Stimulated activated CD8-positive, alpha-beta memory T cell treated with anti-CD3 and anti-CD28 coated beads, Interleukin-15, amount 100 ng/mL, for 4 hours (primary cell): Measurements from ENCODE around the gene PCYT1A.
"Not testable (repeated sequence)": the region's sequence is repeated elsewhere in the genome, so short reads cannot be mapped to it uniquely, and the experiment has no call there.

Experiments used
- DNase-seq, 2 donors: peaks; one replicate each; pipeline ENCODE4 v3.0.0-alpha.2; 2020; ENCODE audit warnings: low read depth in 2 of 2

The PCYT1A gene

GRCh38 chr3:196287090-196287439 lies 461 bp downstream of the PCYT1A start:
- no peak for DNase-seq

GRCh38 chr3:196284396-196284795 lies 3.1 kb downstream of the PCYT1A start:
- no peak for DNase-seq

DNA sequence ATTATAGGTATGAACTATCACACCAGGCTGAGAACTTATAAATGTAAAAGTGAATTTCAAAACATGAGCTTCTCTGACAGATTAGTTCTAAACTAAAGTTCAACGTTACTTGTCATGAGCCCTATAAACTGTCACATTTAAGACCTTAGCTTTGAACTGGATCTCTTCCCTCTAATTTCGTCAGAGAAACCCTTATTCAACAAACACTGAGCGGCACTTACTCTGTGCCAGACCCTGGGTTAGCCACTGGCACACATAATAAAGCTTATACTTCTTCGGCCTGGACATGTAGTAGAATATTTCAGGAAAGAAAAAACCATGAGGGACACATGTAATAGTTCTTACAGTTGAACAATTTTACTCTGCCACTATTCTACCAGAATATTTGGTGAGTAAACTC lies 5.6 kb downstream of the PCYT1A start:
- DNase-seq = no peak

DNA sequence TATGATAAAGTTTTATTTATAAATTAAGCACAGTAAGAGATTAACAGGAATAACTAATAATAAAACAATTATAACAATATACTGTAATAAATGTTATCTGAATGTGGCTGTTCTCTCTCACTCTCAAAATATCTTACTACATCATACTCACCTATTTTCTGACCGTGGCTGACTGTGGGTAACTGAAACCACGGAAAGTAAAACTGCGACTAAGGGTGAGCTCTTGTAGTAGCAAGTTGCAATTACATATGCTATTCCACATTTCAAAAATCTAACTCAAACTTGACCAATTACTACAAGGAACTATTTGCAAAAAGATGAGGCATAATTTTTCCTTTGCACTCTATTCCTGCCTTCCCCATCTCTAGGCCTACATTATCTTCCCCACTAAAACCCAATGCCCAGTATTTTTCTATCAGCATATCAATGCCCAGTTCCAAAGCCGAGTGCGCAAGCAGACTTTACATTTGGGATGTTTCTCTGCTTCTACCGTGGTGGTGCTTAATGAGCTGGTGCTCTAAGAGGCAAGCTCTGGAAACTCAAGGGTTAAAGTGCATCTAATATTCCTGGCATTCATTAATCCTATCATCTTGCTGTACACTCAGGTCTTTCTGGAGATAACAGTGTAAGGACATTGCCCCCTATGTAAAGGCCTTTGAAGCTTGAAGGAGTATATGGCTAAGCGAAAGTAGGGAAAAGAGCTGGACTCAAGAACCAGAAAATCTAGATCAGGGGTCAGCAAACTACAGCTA lies 6.7 kb downstream of the PCYT1A start:
- no peak for DNase-seq

GRCh38 chr3:196275126-196275525 lies 12.4 kb downstream of the PCYT1A start:
- DNase-seq = no peak

- DNase-seq = peak in 1 of 2 donors; percentile 59
These were observed 12.9 kb downstream of the PCYT1A start for GRCh38 chr3:196274585-196274984.

- DNase-seq = no peak
These were observed 13.9 kb downstream of the PCYT1A start for GRCh38 chr3:196273655-196274054.

- no peak for DNase-seq
These were observed 14.7 kb downstream of the PCYT1A start for GRCh38 chr3:196272826-196273225.

DNA sequence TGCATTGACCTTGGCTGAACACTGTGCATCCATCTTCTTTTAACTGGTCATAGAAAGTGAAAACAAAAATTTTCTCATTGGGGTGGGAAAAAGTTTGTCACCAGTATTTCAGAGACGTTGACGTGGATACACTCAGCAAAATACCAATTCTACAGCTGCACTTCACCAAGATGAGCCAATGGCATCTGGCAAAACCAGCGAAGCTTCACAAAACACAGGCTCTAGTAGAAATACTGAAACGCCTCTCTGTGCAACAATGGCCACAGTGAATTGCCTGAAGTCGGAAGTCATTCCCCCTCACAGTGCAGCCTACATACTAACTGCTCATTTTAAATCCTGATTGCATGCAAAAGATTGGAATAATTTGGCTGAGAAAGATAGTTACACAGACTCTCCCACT lies 17.0 kb downstream of the PCYT1A start:
- DNase-seq = no peak

DNA sequence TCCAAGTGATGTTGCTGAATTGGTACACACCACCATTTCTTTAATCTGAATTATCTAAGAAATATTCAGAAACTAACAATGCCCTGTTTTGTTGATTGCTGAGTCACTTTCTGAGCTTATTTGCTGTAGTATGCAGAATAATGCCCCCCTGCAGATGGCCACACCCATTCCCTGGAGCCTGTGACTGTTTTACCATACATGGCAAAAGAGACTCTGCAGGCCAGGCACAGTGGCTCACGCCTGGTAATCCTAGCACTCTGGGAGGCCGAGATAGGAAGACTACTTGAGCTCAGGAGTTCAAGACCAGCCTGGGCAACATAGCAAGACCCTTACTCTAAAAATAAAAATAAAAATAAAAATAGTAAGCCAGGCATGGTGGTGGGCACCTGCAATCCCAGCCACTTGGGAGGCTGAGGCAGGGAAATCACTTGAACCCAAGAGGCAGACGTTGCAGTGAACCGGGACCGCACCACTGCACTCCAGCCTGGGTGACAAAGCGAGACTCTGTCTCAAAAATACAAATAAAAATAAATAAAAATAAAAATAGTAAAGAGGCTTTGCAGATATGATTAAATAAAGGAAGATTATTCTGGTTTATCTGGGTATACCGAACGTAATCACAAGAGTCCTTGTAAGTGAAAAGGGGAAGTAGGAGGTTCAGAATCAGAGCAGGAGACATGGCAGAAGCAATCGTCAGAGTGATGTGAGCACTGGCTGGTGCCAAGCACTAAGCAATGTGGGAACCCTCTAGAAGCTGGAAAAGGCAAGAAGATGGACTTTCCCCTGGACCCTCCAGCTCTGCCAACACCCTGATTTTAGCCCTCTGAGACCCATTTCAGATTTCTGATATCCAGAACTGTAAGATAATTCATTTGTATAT lies 19.0 kb downstream of the PCYT1A start:
- no peak for DNase-seq

DNA sequence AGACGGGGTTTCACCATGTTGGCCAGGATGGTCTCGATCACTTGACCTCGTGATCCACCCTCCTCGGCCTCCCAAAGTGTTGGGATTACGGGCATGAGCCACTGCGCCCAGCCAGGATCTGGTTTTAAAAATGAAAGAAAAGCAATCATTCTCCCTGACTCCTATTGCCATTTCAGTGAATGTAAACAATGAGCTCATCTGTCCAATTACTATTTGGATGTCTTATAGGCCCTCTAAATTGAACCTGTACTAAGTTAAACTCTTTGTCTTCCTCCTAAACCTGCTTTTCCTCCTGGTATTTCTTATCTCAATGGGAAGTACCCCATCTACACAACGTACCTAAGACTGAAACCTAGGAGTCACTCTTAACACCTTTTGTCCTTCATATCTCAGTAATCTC lies 23.7 kb downstream of the PCYT1A start:
- no peak for DNase-seq

- DNase-seq = no peak
These were observed 26.7 kb downstream of the PCYT1A start for GRCh38 chr3:196260784-196261183.

- DNase-seq = no peak
These were observed 31.8 kb downstream of the PCYT1A start for GRCh38 chr3:196255776-196256175.

DNA sequence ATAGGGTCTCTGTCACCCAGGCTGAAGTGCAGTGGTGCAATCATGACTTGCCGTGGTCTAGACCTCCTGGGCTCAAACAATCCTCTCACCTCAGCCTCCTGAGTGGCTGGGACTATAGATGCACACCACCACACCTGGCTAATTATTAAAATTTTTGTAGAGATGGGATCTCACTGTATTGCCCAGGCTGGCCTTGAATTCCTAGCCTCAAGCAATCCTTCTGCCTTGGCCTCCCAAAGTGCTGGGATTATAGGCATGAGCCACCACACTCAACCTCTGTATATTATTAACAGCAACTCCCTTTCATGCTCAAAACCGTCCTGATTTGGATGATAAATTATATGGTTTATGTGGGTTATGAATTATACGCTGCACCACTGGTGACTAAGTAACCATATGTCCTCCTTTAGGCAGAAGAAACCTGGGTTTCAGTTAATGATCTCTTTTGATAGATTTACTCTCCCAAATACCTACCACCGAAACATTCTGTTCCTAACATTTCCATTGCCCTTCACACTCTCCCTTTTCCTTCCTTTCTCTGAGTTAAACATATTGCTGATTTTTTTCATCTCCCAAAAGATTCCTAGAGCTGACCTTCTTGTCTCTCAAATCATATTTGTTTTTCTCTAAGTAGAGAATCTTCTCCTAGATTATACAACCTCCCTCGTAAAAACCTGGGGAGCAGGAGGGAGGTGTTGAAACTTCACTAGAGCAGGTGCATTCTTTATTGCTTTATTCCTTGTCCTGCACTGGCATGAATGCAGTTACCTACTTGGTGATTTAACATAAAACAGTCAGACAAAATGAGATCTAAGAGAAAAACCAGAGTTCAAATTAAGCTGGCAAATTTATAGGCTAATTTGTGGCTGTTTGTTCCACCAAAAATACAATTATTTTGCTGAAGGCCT lies 32.9 kb downstream of the PCYT1A start:
- DNase-seq = no peak

DNA sequence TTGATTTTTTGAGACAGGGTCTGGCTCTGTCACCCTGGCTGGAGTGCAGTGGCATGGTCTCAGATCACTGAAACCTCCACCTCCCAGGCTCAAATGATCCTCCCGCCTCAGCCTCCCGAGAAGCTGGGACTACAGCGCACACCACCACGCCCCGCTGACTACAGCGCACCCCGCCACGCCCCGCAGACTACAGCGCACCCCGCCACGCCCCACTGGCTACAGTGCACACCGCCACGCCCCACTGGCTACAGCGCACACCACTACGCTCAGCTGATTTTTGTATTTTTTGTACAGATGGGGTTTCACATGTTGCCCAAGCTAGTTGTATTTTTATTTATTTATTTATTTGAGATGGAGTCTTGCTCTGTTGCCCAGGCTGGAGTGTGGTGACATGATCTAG lies 35.6 kb downstream of the PCYT1A start:
- no peak for DNase-seq

DNA sequence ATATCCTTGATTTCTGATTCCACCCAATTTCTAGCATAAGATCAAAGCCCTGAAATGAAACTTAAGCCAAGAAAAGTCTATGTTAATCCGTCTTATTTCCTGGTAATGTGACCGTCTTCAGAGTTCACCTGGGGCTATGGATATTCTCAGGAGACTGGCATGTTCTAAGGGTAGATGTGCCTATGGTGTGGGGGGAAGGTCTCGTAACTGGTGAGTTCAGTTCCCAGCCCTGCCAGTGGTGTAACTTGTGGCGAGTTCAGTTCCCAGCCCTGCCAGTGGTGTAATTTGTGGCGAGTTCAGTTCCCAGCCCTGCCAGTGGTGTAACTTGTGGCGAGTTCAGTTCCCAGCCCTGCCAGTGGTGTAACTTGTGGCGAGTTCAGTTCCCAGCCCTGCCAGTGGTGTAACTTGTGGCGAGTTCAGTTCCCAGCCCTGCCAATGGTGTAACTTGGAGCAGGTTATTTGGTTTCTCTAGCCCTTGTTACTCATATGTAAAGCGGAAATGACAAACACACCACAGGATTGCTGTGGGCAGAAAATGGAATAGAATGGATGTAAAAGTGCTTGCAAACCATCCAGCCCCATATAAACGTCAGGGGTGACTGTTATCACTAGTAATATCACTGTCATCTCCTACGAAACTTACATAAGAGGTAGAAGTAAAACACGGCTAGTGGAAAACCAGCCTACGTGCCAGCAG lies 40.8 kb downstream of the PCYT1A start:
- DNase-seq = no peak

DNA sequence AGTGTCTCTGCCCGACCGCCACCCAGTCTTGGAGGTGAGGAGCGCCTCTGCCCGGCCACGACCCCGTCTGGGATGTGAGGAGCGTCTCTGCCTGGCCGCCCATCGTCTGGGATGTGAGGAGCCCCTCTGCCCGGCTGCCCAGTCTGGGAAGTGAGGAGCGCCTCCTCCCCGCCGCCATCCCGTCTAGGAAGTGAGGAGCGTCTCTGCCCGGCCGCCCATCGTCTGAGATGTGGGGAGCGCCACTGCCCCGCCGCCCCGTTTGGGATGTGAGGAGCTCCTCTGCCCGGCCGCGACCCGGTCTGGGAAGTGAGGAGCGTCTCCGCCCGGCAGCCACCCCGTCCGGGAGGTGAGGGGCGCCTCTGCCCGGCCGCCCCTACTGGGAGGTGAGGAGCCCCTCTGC lies 43.4 kb downstream of the PCYT1A start:
- not testable (repeated sequence) for DNase-seq

DNA sequence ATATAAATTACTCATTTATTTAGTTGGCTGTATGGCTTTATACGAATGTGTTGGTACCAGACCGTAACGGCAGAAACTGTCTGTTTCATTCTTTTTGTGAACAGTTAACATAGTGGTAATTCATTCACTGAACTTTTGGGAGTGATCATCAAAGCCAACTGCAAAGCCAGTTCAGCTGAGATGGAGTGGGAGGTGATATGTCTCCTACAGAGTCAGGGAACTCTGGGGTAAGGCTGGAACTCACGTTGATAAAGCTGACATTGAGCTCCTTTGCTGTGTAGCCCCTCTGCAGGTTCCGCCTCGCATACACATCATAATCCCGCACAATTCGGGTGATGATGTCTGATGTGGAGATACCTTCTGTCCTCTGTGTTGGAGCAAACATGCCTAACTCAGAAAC lies 45.8 kb downstream of the PCYT1A start:
- DNase-seq = no peak

DNA sequence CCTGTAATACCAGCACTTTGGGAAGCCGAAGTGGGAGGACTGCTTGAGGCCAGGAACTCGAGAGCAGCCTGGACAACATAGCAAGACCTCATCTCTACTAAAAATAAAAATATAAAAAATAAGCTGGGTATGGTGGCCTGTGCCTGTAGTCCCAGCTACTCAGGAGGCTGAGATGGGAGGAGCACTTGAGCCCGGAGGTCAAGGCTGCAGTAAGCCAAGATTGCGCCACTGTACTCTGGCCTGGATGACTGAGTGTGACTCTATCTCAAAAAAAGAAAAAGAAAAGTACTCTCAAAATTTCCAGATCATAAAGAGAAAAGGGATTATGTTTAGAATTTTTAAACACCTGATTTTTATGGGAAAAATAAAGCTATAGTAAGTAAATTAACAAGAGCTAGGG lies 47.1 kb downstream of the PCYT1A start:
- DNase-seq = no peak

DNA sequence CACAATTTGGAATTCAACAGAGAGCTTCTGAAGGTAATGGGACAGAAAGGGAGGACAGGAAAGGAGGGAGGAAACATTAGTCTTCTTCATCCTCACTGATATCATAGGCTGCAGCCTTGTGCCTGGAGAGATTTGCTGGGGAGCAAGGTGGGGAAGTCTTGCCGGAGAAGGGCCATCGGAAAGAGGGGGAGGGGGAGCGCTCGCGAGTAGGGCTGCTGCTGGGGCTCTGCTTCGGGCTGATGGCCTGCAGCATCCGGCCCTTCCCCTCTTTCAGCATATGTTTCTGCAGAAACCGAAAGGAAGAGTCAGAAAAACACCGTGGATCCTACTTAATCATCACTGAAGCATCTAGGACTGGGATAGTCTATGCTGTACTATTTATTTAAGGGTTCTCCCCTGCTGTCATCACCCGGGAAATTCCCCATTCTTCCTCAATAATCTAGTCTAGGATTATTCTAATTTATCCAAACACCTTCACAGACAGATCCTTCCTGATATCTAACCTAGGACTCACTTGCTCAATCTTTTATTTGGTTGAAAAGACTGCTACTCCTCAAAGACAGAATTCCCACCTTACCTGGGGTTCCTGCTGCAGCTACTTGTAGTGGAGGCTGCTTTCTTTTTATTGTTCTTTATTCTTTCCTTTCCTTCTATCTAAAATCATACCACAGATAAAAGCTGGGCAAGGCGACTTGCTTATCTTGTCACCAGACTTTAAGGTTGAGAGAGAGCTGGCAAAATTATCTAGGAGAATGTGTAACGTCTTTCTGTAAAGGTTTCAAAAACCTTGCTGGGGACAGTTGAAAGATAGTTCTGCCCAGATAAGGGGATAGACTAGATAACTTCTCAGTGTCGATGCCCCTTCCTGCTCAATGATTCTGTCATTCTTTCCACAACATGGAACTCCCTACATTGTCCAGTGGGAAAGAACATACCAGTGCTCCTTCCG lies 48.6 kb downstream of the PCYT1A start:
- no peak for DNase-seq
